ENCODE measurements around the gene CAMK2D. TPM values are rescaled to one million over a fixed set of nuclear protein-coding genes. Genes with fewer than 3 reads are reported as not detected.

Gene CAMK2D
- total RNA-seq, 1 donor from 2014 or later: 57.6 TPM

DNA sequence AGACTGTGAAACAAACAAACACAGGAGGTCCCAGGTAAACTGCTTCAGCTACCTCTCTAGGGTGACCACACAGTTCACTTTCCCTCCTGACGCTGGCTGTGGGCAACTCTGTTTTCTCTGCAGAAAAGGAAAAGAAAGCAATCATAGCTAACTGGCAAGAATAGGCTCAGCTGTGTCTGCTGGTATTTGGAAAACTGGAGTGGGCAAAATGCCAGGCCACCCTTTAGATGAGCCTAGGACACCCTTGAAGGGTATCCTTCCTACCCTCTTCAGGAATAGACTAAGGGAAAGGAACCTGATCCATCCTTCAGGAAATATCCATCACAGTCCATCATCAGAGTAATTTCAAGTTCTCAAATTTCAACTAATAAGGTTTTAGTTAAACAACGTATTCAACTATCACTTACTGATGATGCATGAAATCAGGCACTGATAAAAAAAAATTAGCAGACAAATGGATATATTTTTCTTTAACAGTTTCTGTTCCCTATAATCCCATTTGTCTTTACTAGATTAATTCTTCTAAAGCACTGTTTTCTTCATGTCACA, 60.9 kb downstream of the CAMK2D start:
- TF ChIP-seq, protein P1, sequence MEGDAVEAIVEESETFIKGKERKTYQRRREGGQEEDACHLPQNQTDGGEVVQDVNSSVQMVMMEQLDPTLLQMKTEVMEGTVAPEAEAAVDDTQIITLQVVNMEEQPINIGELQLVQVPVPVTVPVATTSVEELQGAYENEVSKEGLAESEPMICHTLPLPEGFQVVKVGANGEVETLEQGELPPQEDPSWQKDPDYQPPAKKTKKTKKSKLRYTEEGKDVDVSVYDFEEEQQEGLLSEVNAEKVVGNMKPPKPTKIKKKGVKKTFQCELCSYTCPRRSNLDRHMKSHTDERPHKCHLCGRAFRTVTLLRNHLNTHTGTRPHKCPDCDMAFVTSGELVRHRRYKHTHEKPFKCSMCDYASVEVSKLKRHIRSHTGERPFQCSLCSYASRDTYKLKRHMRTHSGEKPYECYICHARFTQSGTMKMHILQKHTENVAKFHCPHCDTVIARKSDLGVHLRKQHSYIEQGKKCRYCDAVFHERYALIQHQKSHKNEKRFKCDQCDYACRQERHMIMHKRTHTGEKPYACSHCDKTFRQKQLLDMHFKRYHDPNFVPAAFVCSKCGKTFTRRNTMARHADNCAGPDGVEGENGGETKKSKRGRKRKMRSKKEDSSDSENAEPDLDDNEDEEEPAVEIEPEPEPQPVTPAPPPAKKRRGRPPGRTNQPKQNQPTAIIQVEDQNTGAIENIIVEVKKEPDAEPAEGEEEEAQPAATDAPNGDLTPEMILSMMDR (conservative IDR thresholded peaks at IDR 0.05): no peak
- Mint-ChIP-seq H3K36me3 (peaks cover 8% of the 10 kb centered on the region), H3K4me3 (no peak overlapping the region), H3K4me1 (ENCODE audit: unreplicated experiment) (peaks cover 9% of the 10 kb centered on the region), H3K27ac (no peak overlapping the region), H3K9me3 (no peaks in the 10 kb centered on the region), H3K27me3 (no peaks in the 10 kb centered on the region)
- DNase-seq (ENCODE audit: extremely low spot score, unreplicated experiment): no peak

- TF ChIP-seq, protein P1 (conservative IDR thresholded peaks at IDR 0.05): no peak
- no peak overlapping the region for H3K27ac Mint-ChIP-seq
- peaks cover 9% of the 10 kb centered on the region for H3K4me1 Mint-ChIP-seq (ENCODE audit: unreplicated experiment)
- no peak overlapping the region for H3K4me3 Mint-ChIP-seq
- no peaks in the 10 kb centered on the region for H3K9me3 Mint-ChIP-seq
- H3K27me3 Mint-ChIP-seq: no peaks in the 10 kb centered on the region
- DNase-seq (ENCODE audit: extremely low spot score, unreplicated experiment): no peak
- peaks cover 8% of the 10 kb centered on the region for H3K36me3 Mint-ChIP-seq
Measured at GRCh38 chr4:113699772-113700171, 61.8 kb downstream of the CAMK2D start.

GRCh38 chr4:113697429-113697828, 64.1 kb downstream of the CAMK2D start:
- peaks cover 20% of the 10 kb centered on the region for H3K4me1 Mint-ChIP-seq (ENCODE audit: unreplicated experiment)
- no peaks in the 10 kb centered on the region for H3K9me3 Mint-ChIP-seq
- no peaks in the 10 kb centered on the region for H3K27me3 Mint-ChIP-seq
- H3K36me3 Mint-ChIP-seq: peaks cover 3% of the 10 kb centered on the region
- no peak for DNase-seq (ENCODE audit: extremely low spot score, unreplicated experiment)
- no peak overlapping the region for H3K4me3 Mint-ChIP-seq
- TF ChIP-seq, protein P1 (conservative IDR thresholded peaks at IDR 0.05): no peak
- no peak overlapping the region for H3K27ac Mint-ChIP-seq

- no peak for DNase-seq (ENCODE audit: extremely low spot score, unreplicated experiment)
- no peak overlapping the region for H3K27ac Mint-ChIP-seq
- no peaks in the 10 kb centered on the region for H3K9me3 Mint-ChIP-seq
- H3K4me3 Mint-ChIP-seq: no peak overlapping the region
- TF ChIP-seq, protein P1 (conservative IDR thresholded peaks at IDR 0.05): no peak
- no peaks in the 10 kb centered on the region for H3K27me3 Mint-ChIP-seq
- peaks cover 11% of the 10 kb centered on the region for H3K4me1 Mint-ChIP-seq (ENCODE audit: unreplicated experiment)
- H3K36me3 Mint-ChIP-seq: peaks cover 5% of the 10 kb centered on the region
Measured at GRCh38 chr4:113695328-113696169, 66.0 kb downstream of the CAMK2D start.

DNA sequence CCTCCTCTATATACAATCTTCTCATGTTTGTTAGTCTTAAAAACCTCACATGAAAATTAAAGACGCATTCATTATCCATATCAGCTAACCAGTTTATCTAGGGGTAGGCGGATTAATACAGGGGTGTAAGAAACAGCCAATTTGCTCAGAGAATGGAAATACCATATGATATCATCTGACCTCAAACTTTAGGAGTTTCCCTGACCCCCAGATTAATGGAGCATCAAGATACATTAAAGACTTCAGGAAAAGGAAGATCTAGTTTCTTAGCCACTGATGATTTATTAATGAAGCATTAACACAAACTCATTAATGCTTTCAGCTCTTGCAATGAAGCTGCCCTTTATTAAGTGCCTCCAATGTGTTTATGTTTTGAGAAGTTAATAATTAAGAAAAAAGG, 67.5 kb downstream of the CAMK2D start:
- TF ChIP-seq, protein P1 (conservative IDR thresholded peaks at IDR 0.05): no peak
- Mint-ChIP-seq H3K4me1 (ENCODE audit: unreplicated experiment) (peaks cover 18% of the 10 kb centered on the region), H3K27ac (no peak overlapping the region), H3K36me3 (peaks cover 12% of the 10 kb centered on the region), H3K9me3 (no peaks in the 10 kb centered on the region), H3K4me3 (no peak overlapping the region), H3K27me3 (no peaks in the 10 kb centered on the region)
- no peak for DNase-seq (ENCODE audit: extremely low spot score, unreplicated experiment)
